Fibroblast of lung (primary cell): ENCODE measurements around the gene ZC3H13. TPM values are rescaled to one million over a fixed set of nuclear protein-coding genes. Genes with fewer than 3 reads are reported as not detected.

ENCODE experiments used
- DNase-seq, 2 donors: peaks; one replicate each; pipeline versions ENCODE4 v3.0.0 to v3.0.0-alpha.2; 2010; ENCODE audit warnings: low read depth in 2 of 2
- H2AFZ ChIP-seq: 2 replicates; pipeline ENCODE4 v1.5.1; 2012; ENCODE audit warnings: low read length, control low read depth, inconsistent platforms
- H3K27ac ChIP-seq: 2 replicates; pipeline ENCODE4 v1.5.1; 2011; ENCODE audit warnings: low read length, control low read depth; ENCODE audit not compliant: insufficient read depth
- H3K27me3 ChIP-seq: 2 replicates; pipeline ENCODE4 v1.5.1; 2011; ENCODE audit warnings: mild to moderate bottlenecking, low read length; ENCODE audit not compliant: control insufficient read depth, insufficient read depth
- H3K36me3 ChIP-seq: 2 replicates; pipeline ENCODE4 v1.5.1; 2011; ENCODE audit warnings: low read length; ENCODE audit not compliant: control insufficient read depth, insufficient read depth
- H3K4me1 ChIP-seq: 2 replicates; pipeline ENCODE4 v1.5.1; 2011; ENCODE audit warnings: low read length; ENCODE audit not compliant: control insufficient read depth, insufficient read depth; ENCODE audit errors: extremely low read depth
- H3K4me2 ChIP-seq: 2 replicates; pipeline ENCODE4 v1.5.1; 2011; ENCODE audit warnings: low read length, control low read depth; ENCODE audit not compliant: insufficient read depth; ENCODE audit errors: extremely low read depth
- H3K4me3 ChIP-seq, 4 experiments: fragments of 200-600 bp in 1 of 4; sonication (generic) in 1 of 4; replicated peaks in 1 of 4; 2 replicates each; pipeline ENCODE4 v1.5.1; 2011 to 2016; ENCODE audit warnings: low read length in 4 of 4, low read depth in 3 of 4, mild to moderate bottlenecking in 3 of 4, control low read depth in 2 of 4, inconsistent platforms in 1 of 4, mixed read lengths in 1 of 4; ENCODE audit not compliant: insufficient read depth in 1 of 4; ENCODE audit errors: control extremely low read depth in 1 of 4
- H3K79me2 ChIP-seq: 2 replicates; pipeline ENCODE4 v1.5.1; 2012; ENCODE audit warnings: mild to moderate bottlenecking, low read length, inconsistent platforms; ENCODE audit not compliant: control insufficient read depth, insufficient read depth
- H3K9ac ChIP-seq: 2 replicates; pipeline ENCODE4 v1.5.1; 2011; ENCODE audit warnings: mild to moderate bottlenecking, low read length, control low read depth; ENCODE audit not compliant: insufficient read depth
- H3K9me3 ChIP-seq: 2 replicates; pipeline ENCODE4 v1.5.1; 2012; ENCODE audit warnings: low read depth, low read length; ENCODE audit not compliant: control insufficient read depth, insufficient read depth
- H4K20me1 ChIP-seq: 2 replicates; pipeline ENCODE4 v1.5.1; 2011; ENCODE audit warnings: low read length; ENCODE audit not compliant: control insufficient read depth, insufficient read depth; ENCODE audit errors: extremely low read depth
- EZH2 ChIP-seq: IDR thresholded peaks from 2 replicates; pipeline ENCODE4 v1.5.1; 2012; ENCODE audit warnings: low read length, control low read depth, mild to moderate bottlenecking; ENCODE audit errors: missing control alignments
- polyA plus RNA-seq, 2 donors: library from polyadenylated mRNA; depleted of rRNA in 1 of 2; stranded (reverse) in 1 of 2; unstranded in 1 of 2; fragments of >200 nt; gene quantifications; 2 replicates each; pipeline ENCODE4 v1.2.1, GENCODE V29; 2011 to 2012; ENCODE audit warnings: missing spikeins in 1 of 2
- total RNA-seq: library from RNA; depleted of rRNA; stranded (reverse); fragments of >200 nt; gene quantifications from 2 replicates; pipeline ENCODE4 v1.2.1, GENCODE V29; 2014
- TF ChIP-seq, protein P1 (sequence below), 2 donors: IDR thresholded peaks in 1 of 2; conservative IDR thresholded peaks in 1 of 2; 1 replicate in 1 of 2; 2 replicates in 1 of 2; pipeline ENCODE4 v1.5.1; 2011 to 2012; ENCODE audit warnings: low read length in 2 of 2, control low read depth in 1 of 2, inconsistent platforms in 1 of 2, low read depth in 1 of 2, mild to moderate bottlenecking in 1 of 2

The ZC3H13 gene
- total and polyA plus RNA-seq, 2 donors (not counting 1 experiment from before 2014, with no cell fraction given): 4.5 to 21.8 TPM

- H3K36me3 ChIP-seq: no peaks in the 10 kb centered on the region
- no peak overlapping the region for H3K9ac ChIP-seq
- no peak overlapping the region for H3K27ac ChIP-seq
- TF ChIP-seq EZH2: no peak
- TF ChIP-seq, protein P1, sequence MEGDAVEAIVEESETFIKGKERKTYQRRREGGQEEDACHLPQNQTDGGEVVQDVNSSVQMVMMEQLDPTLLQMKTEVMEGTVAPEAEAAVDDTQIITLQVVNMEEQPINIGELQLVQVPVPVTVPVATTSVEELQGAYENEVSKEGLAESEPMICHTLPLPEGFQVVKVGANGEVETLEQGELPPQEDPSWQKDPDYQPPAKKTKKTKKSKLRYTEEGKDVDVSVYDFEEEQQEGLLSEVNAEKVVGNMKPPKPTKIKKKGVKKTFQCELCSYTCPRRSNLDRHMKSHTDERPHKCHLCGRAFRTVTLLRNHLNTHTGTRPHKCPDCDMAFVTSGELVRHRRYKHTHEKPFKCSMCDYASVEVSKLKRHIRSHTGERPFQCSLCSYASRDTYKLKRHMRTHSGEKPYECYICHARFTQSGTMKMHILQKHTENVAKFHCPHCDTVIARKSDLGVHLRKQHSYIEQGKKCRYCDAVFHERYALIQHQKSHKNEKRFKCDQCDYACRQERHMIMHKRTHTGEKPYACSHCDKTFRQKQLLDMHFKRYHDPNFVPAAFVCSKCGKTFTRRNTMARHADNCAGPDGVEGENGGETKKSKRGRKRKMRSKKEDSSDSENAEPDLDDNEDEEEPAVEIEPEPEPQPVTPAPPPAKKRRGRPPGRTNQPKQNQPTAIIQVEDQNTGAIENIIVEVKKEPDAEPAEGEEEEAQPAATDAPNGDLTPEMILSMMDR (conservative IDR thresholded peaks at IDR 0.05 in 1 of 2, IDR thresholded peaks at IDR 0.05 in 1 of 2; ENCODE audit: low read depth in 1 of 2, low read length in 2 of 2): no peak
- H3K27me3 ChIP-seq: no peaks in the 10 kb centered on the region
- peak overlapping the region; percentile 55 for H3K4me2 ChIP-seq
- peak overlapping the region in 3 of 4 experiments; percentile 19 to 100 (median 93) for H3K4me3 ChIP-seq
- no peak overlapping the region for H2AFZ ChIP-seq
- peaks cover 49% of the 10 kb centered on the region for H3K79me2 ChIP-seq
- no peaks in the 10 kb centered on the region for H3K9me3 ChIP-seq
- H4K20me1 ChIP-seq: no peaks in the 10 kb centered on the region
- peaks cover 2% of the 10 kb centered on the region for H3K4me1 ChIP-seq
- DNase-seq: no peak
Measured at GRCh38 chr13:46050771-46051170, 1.8 kb downstream of the ZC3H13 start.

GRCh38 chr13:46045424-46045823, 7.1 kb downstream of the ZC3H13 start:
- Histone ChIP-seq H3K9ac (no peak overlapping the region), H3K79me2 (peaks cover 39% of the 10 kb centered on the region), H3K36me3 (peaks cover 1% of the 10 kb centered on the region), H3K27me3 (no peaks in the 10 kb centered on the region), H3K4me1 (no peaks in the 10 kb centered on the region), H3K27ac (no peak overlapping the region), H3K4me2 (no peak overlapping the region), H4K20me1 (no peaks in the 10 kb centered on the region), H2AFZ (no peak overlapping the region), H3K4me3 (no peak overlapping the region), H3K9me3 (no peaks in the 10 kb centered on the region)
- DNase-seq: no peak
- TF ChIP-seq, protein P1 (conservative IDR thresholded peaks at IDR 0.05 in 1 of 2, IDR thresholded peaks at IDR 0.05 in 1 of 2; ENCODE audit: low read depth in 1 of 2, low read length in 2 of 2): no peak
- TF ChIP-seq EZH2: no peak

DNA sequence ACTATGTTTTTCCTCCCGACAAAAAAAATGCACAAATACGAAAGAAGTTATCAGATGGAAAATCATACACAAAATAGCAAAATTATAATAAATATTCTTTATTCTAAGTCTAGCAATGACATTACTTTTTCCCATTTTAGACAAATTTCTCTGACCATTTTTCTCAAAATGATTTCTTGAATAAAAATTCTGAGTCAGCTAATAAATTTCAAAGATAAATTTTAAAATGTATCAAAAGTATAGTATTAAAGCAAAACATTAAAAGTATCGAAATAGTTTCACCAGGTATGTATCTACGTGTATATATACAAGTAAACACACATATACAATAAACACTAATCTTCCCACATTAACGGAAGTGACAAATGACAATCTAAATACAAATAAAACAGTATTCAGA, 8.9 kb downstream of the ZC3H13 start:
- Histone ChIP-seq H3K4me2 (no peak overlapping the region), H3K36me3 (peaks cover 1% of the 10 kb centered on the region), H3K9ac (no peak overlapping the region), H3K4me3 (no peak overlapping the region), H2AFZ (no peak overlapping the region), H3K27ac (no peak overlapping the region), H3K27me3 (no peaks in the 10 kb centered on the region), H4K20me1 (no peaks in the 10 kb centered on the region), H3K9me3 (no peaks in the 10 kb centered on the region), H3K79me2 (peaks cover 25% of the 10 kb centered on the region), H3K4me1 (peaks cover 3% of the 10 kb centered on the region)
- TF ChIP-seq EZH2: no peak
- TF ChIP-seq, protein P1 (conservative IDR thresholded peaks at IDR 0.05 in 1 of 2, IDR thresholded peaks at IDR 0.05 in 1 of 2; ENCODE audit: low read depth in 1 of 2, low read length in 2 of 2): no peak
- no peak for DNase-seq
